Neural progenitor cell (in vitro differentiated cells): Measurements from ENCODE around the gene DNAI7.

Experiments
- EZH2 ChIP-seq: fragments of 200-600 bp; sonication (generic); IDR thresholded peaks from 2 replicates; pipeline ENCODE4 v1.6.1; 2017; ENCODE audit warnings: antibody characterized with exemption, mild to moderate bottlenecking, moderate library complexity
- EZH2phosphoT487 ChIP-seq: fragments of 200-600 bp; sonication (generic); IDR thresholded peaks from 2 replicates; pipeline ENCODE4 v1.6.1; 2017; ENCODE audit warnings: antibody characterized with exemption
- TF ChIP-seq, protein P1 (sequence below): fragments of 200-600 bp; sonication (generic); IDR thresholded peaks from 2 replicates; pipeline ENCODE4 v1.5.1; 2017; ENCODE audit warnings: antibody characterized with exemption, mild to moderate bottlenecking

DNA sequence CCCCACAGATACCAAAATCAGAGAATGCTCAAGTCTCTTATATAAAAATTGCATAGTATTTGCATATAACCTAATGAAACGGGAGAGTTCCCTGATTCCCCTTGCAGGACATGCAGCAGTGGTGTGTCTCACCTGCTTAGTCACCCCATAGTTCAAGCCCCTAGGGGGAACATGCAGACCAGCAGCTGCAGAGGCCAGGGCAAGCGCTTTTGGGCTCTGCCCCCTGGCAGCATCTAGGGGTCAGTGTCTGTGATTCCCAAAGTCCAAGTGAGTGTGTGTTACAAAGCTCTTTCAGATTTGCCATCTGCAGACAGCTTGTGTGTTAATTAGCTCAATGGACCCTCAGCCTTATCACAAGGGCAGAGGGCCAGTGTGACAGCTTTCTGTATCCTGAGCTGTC is 110.1 kb downstream of the DNAI7 start:
- TF ChIP-seq, protein P1, sequence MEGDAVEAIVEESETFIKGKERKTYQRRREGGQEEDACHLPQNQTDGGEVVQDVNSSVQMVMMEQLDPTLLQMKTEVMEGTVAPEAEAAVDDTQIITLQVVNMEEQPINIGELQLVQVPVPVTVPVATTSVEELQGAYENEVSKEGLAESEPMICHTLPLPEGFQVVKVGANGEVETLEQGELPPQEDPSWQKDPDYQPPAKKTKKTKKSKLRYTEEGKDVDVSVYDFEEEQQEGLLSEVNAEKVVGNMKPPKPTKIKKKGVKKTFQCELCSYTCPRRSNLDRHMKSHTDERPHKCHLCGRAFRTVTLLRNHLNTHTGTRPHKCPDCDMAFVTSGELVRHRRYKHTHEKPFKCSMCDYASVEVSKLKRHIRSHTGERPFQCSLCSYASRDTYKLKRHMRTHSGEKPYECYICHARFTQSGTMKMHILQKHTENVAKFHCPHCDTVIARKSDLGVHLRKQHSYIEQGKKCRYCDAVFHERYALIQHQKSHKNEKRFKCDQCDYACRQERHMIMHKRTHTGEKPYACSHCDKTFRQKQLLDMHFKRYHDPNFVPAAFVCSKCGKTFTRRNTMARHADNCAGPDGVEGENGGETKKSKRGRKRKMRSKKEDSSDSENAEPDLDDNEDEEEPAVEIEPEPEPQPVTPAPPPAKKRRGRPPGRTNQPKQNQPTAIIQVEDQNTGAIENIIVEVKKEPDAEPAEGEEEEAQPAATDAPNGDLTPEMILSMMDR = peak; percentile 9
- no peak for TF ChIP-seq EZH2phosphoT487
- TF ChIP-seq EZH2 = no peak
